Gastroesophageal sphincter (tissue), 3 donors: ENCODE measurements around the gene VPS13A.

Source experiments
- EP300 ChIP-seq: sonication (generic); formaldehyde crosslinking; IDR thresholded peaks from one replicate; pipeline ENCODE4 v1.6.1; 2017; ENCODE audit warnings: antibody characterized with exemption, mild to moderate bottlenecking
- POLR2AphosphoS5 ChIP-seq: sonication (generic); formaldehyde crosslinking; IDR thresholded peaks from one replicate; pipeline ENCODE4 v1.6.1; 2017; ENCODE audit warnings: antibody characterized with exemption
- TF ChIP-seq, protein P1 (sequence below), 4 experiments: fragments of 200-600 bp in 2 of 4; fragments of 450-650 bp in 2 of 4; sonication (generic) in 1 of 4; IDR thresholded peaks; one replicate each; pipeline ENCODE4 v1.5.1; 2017 to 2019; ENCODE audit warnings: antibody characterized with exemption in 4 of 4, mild to moderate bottlenecking in 2 of 4, moderate library complexity in 2 of 4

DNA sequence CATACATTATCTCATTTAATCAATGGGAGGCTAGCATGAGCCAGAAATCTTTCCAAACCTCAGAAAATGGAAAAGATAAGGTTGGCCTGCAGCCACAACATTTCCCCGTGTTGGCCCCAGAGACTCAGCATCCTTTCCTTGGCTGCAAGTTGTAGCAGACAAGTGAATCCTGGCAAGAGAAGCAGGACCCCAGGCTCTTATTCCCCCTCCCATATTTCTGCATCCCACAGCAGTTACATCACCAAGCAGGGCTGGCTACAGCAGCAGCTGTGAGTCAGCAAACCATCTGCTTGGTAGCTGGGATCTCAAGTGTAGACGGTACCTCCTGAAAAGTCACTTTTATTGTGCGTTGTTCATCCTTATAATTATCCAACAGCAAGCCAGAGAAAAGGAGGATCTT lies 258.4 kb downstream of the VPS13A start:
- TF ChIP-seq, protein P1, sequence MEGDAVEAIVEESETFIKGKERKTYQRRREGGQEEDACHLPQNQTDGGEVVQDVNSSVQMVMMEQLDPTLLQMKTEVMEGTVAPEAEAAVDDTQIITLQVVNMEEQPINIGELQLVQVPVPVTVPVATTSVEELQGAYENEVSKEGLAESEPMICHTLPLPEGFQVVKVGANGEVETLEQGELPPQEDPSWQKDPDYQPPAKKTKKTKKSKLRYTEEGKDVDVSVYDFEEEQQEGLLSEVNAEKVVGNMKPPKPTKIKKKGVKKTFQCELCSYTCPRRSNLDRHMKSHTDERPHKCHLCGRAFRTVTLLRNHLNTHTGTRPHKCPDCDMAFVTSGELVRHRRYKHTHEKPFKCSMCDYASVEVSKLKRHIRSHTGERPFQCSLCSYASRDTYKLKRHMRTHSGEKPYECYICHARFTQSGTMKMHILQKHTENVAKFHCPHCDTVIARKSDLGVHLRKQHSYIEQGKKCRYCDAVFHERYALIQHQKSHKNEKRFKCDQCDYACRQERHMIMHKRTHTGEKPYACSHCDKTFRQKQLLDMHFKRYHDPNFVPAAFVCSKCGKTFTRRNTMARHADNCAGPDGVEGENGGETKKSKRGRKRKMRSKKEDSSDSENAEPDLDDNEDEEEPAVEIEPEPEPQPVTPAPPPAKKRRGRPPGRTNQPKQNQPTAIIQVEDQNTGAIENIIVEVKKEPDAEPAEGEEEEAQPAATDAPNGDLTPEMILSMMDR (IDR thresholded peaks at IDR 0.05), result no peak
- TF ChIP-seq POLR2AphosphoS5 (no peak), EP300 (no peak)
